Measurements from ENCODE around the gene LMX1A.

Gene LMX1A

DNA sequence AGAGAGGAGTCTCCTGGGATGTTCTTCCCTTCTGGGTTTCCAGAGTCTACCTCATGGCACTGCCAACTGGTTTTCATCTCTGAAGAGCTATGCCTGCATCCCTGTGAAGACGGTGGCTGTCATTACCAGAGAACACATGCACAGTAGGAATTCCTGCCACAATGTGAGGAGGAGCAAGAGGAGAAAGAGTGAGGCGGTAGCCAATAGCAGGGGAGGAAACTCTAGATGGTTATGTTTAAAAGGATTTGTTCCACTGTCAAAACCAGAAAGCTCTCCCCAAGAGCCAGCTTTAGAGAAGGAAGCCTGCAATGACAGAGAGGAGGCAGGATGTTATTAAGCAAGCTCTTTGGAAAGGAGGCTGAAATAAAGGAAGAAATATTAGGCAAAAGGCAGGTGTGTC lies 12.3 kb downstream of the LMX1A start:
- no peak overlapping the region for H3K27ac ChIP-seq
- H3K9me3 ChIP-seq: no peaks in the 10 kb centered on the region
- TF ChIP-seq CTCF (IDR thresholded peaks at IDR 0.05): no peak
- DNase-seq: no peak
- H3K4me1 ChIP-seq: no peaks in the 10 kb centered on the region
- H3K36me3 ChIP-seq: no peaks in the 10 kb centered on the region
- intact Hi-C loops (cut with DNase I; ENCODE audit: low total_unique reads): no loop called here
- H3K27me3 ChIP-seq: peaks cover 0 to 61% of the 10 kb centered on the region in 2 donors
- H3K4me3 ChIP-seq: no peak overlapping the region

DNA sequence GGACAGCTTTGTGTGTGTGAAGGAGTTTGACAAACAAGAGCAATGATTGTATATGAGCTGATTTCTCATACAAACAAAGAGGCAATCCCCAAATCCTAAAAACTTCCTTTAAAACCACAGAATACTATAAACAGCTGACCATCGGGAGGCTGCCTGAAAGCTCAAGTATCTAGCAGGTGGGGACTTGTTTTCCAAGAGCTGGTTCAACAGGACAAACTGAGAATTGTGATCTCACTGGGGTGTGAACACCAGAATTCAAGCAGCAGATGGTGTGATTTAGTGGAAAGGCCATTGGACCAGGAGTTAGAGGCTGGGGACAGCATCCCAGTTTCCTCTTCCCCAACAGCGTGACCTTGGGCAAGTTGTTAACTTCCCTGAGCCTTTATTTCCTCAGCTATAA lies 13.9 kb downstream of the LMX1A start:
- DNase-seq: no peak
- no peaks in the 10 kb centered on the region for H3K4me1 ChIP-seq

DNA sequence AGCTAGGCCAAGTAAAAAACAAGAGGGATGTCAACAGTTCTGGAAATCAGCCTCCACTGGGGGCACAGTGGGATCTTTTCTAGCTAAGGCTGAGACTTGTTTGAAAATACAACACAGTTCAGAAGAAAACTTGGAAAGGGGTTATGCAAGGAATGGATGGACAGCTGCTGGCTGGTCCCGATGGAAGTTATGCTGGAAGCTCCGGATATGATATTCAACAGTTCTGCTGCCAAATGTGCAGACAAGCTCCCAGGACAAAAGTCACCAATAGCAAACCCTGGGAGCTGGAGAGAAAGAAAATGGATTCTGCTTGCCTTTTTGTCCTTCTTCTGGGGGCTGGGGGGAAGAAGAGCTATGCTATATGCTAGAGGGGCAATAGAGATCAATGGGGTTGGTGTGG lies 14.3 kb downstream of the LMX1A start:
- H3K4me3 ChIP-seq: no peak overlapping the region
- H3K27ac ChIP-seq: no peak overlapping the region
- H3K27me3 ChIP-seq: peaks cover 0 to 52% of the 10 kb centered on the region in 2 donors
- no peaks in the 10 kb centered on the region for H3K9me3 ChIP-seq
- H3K36me3 ChIP-seq: no peaks in the 10 kb centered on the region
- H3K4me1 ChIP-seq: no peaks in the 10 kb centered on the region
- no peak for TF ChIP-seq CTCF (IDR thresholded peaks at IDR 0.05)
- intact Hi-C loops (cut with DNase I; ENCODE audit: low total_unique reads): no loop called here
- no peak for DNase-seq

More for the DNA sequence above, 13.9 kb downstream of the LMX1A start:
- intact Hi-C loops (cut with DNase I; ENCODE audit: low total_unique reads): no loop called here
- Histone ChIP-seq H3K4me3 (no peak overlapping the region), H3K36me3 (no peaks in the 10 kb centered on the region), H3K9me3 (no peaks in the 10 kb centered on the region), H3K27me3 (peaks cover 0 to 51% of the 10 kb centered on the region in 2 donors), H3K27ac (no peak overlapping the region)
- no peak for TF ChIP-seq CTCF (IDR thresholded peaks at IDR 0.05)

GRCh38 chr1:165339164-165339563 lies 17.4 kb downstream of the LMX1A start:
- H3K4me3 ChIP-seq: no peak overlapping the region
- peaks cover 0 to 23% of the 10 kb centered on the region in 2 donors for H3K27me3 ChIP-seq
- no peaks in the 10 kb centered on the region for H3K9me3 ChIP-seq
- no peak for DNase-seq
- no peaks in the 10 kb centered on the region for H3K36me3 ChIP-seq
- H3K27ac ChIP-seq: no peak overlapping the region
- intact Hi-C loops (cut with DNase I; ENCODE audit: low total_unique reads): no loop called here
- no peaks in the 10 kb centered on the region for H3K4me1 ChIP-seq
- TF ChIP-seq CTCF (IDR thresholded peaks at IDR 0.05): no peak

- H3K4me3 ChIP-seq: no peak overlapping the region
- no peaks in the 10 kb centered on the region for H3K36me3 ChIP-seq
- no peaks in the 10 kb centered on the region for H3K9me3 ChIP-seq
- H3K27ac ChIP-seq: no peak overlapping the region
- intact Hi-C loops (cut with DNase I; ENCODE audit: low total_unique reads): no loop called here
- H3K27me3 ChIP-seq: no peaks in the 10 kb centered on the region
- DNase-seq: no peak
- H3K4me1 ChIP-seq: no peaks in the 10 kb centered on the region
- TF ChIP-seq CTCF (IDR thresholded peaks at IDR 0.05): no peak
Measured at GRCh38 chr1:165330483-165330882, 26.0 kb downstream of the LMX1A start.

DNA sequence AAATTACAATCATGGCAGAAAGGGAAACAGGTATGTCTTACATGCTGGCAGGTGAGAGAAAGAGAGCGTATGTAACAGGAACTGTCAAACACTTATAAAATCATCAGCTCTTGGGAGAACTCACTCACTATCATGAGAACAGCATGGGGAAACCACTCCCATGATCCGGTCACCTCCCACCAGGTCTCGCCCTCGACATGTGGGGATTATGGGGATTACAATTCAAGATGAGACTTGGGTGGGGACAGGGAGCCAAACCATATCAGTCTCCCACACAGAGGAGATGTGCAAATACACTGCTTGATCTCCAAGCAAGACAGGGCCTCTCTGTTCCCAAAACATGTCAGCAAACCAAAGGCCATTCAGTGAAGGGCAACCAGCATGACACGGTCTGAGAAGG lies 27.4 kb downstream of the LMX1A start:
- no peak overlapping the region for H3K27ac ChIP-seq

More for the DNA sequence above, 27.4 kb downstream of the LMX1A start:
- DNase-seq: no peak
- TF ChIP-seq CTCF (IDR thresholded peaks at IDR 0.05): no peak
- no peaks in the 10 kb centered on the region for H3K4me1 ChIP-seq
- intact Hi-C loops (cut with DNase I; ENCODE audit: low total_unique reads): no loop called here
- no peaks in the 10 kb centered on the region for H3K36me3 ChIP-seq
- H3K27me3 ChIP-seq: no peaks in the 10 kb centered on the region
- H3K4me3 ChIP-seq: no peak overlapping the region
- H3K9me3 ChIP-seq: no peaks in the 10 kb centered on the region
